ENCODE data around the gene BMI1.

BMI1 gene

GRCh38 chr10:22368981-22369380 is 48.1 kb downstream of the BMI1 start:
- no peak for DNase-seq

DNA sequence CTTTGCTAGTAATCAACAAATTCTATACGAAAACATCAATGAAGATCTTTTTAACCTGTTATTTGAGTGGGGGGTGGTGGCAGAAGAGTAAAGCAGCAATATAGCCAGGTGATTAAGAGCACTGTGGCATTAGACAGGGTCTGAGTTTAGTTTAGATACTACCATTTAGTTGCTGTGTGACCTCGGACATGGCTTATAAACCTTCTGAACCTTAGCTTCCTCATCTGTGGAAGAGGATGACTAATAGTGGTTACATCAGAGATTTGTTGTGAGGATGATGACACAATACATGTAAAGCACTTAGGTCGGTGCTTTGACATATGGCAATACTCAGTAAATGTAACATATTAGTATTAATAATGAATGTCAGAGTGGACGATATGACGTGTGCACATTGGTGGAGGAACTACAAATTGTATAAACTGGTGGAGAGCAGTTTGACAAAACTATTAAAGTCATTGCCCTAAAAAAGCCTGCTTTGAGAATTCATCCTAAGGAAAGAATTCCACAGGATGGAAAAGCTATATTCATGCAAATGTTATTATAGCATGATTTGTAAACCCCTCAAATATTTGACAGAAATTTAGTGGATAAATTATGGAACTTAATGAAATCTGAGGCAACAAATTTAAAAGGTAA is 48.7 kb downstream of the BMI1 start:
- no peak for DNase-seq

DNA sequence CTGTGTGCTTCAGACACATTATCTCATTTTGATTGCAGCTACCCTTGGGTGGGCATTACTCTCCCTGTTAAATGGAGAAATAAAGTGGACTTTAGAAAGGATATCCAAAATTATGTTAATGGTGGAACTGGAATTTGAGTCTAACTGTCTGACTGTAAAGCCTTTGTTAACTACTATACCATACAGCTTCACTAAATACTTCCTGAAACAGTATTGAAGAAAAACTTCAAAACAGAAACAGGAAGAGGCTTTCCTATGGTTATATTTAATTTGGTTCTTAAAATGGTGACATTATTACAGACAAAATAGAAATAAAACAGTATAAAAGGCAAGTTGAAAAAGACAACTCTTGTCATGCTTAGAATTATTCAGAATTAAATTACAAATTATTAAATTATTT is 49.4 kb downstream of the BMI1 start:
- DNase-seq = no peak

DNA sequence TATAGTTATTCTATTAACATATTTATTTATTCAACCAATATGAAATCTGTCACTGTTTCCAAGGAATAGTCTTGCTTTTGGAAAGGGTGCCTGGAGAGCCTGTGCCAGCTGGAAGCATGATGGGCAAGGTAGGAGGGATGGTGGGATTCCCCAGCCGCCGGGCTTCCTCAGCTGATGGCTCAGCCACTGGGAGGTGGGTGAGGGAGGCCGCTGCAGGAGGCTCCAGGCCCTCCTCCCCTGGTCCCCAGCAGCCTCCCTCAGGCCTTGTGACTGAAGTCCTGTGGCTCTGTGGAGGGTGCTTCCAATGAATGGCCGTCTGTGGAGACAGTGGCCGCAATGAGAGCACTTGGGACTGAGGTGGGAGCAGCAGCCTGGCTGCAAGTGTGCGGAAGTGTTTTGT is 51.4 kb downstream of the BMI1 start:
- DNase-seq = no peak

- no peak for DNase-seq
Measured at GRCh38 chr10:22372917-22373316, 52.0 kb downstream of the BMI1 start.

DNA sequence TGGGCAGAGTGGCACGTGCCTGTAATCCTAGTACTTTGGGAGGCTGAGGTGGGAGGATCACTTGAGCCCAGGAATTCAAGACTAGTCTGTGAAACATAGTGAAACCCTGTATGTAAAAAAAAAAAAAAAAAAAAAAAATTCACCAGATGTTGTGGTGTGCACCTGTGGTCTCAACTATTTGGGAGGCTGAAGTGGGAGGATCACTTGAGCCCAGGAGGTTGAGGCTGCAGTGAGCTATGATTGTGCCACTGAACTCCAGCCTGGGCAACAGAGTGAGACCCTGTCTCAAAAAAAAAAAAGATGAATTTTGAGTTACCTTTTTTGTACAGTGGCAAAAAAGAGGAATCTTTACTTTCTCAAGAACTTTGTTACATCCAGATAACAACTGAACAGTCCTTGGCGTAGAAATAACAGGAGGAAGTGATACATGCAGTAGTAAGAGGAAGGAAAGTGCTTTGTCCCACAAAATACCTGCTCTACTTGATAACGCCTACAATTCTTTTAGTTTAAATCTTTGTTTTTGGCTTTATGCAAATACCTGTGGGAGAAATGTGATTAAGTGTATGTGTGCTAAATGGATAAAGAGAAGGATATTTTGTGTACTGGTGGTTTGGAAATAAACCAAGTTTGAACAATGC is 53.7 kb downstream of the BMI1 start:
- DNase-seq = no peak

DNA sequence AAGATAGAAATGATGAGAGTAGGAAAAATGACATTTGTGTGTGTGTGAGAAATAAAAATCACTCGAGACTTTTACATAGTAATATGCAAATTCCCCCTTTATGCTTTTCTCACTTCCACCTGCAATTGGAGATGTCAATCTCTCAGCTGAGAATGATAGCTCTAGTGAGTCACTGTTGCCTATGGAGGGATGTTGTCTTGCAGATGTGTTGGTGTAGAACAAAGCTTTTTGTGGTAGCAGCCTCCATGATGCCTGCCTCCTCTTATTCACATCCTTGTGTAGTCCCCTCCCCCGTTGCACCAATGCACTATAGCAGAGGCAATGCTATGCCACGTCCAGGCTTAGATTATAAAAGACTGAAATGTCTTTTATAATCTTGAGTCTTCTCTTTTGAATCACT is 58.2 kb downstream of the BMI1 start:
- peak; percentile 17 to 30 for DNase-seq
